ENCODE measurements around the gene METTL15.
"Not testable (repeated sequence)": the region's sequence is repeated elsewhere in the genome, so short reads cannot be mapped to it uniquely, and the experiment has no call there.

Gene METTL15

GRCh38 chr11:28315440-28315839 lies 207.3 kb downstream of the METTL15 start:
- DNase-seq: no peak

GRCh38 chr11:28318871-28319270 lies 210.7 kb downstream of the METTL15 start:
- no peak for DNase-seq

- no peak for DNase-seq
Measured at GRCh38 chr11:28323621-28324020, 215.4 kb downstream of the METTL15 start.

- not testable (repeated sequence) for DNase-seq
Measured at GRCh38 chr11:28332393-28332792, 224.2 kb downstream of the METTL15 start.

- DNase-seq: no peak
Measured at GRCh38 chr11:28337701-28338100, 229.5 kb downstream of the METTL15 start.

GRCh38 chr11:28338371-28338770 lies 230.2 kb downstream of the METTL15 start:
- no peak for DNase-seq

- DNase-seq: no peak
Measured at GRCh38 chr11:28339488-28339887, 231.3 kb downstream of the METTL15 start.

GRCh38 chr11:28342716-28343115 lies 234.5 kb downstream of the METTL15 start:
- DNase-seq: no peak

- DNase-seq: no peak
Measured at GRCh38 chr11:28343304-28344233, 235.4 kb downstream of the METTL15 start.

- no peak for DNase-seq
Measured at GRCh38 chr11:28346209-28346608, 238.0 kb downstream of the METTL15 start.

GRCh38 chr11:28346721-28347120 lies 238.5 kb downstream of the METTL15 start:
- no peak for DNase-seq

- no peak for DNase-seq
Measured at GRCh38 chr11:28347371-28347770, 239.2 kb downstream of the METTL15 start.

GRCh38 chr11:28350216-28350615 lies 242.0 kb downstream of the METTL15 start:
- no peak for DNase-seq

GRCh38 chr11:28353991-28354390 lies 245.8 kb downstream of the METTL15 start:
- DNase-seq: no peak

- DNase-seq: no peak
Measured at GRCh38 chr11:28366549-28367346, 258.6 kb downstream of the METTL15 start.

- not testable (repeated sequence) for DNase-seq
Measured at GRCh38 chr11:28378095-28378494, 269.9 kb downstream of the METTL15 start.

All from activated effector memory CD4-positive, alpha-beta T cell treated with anti-CD3 and anti-CD28 coated beads, Interleukin-2, amount 50 U/mL, for 16 hours (primary cell).